NCI-H526 (cell line): ENCODE data around the gene TBCD.

Experiments used
- DNase-seq, 2 experiments: peaks; one replicate each; lab custom pipeline; 2025; lab: John Stamatoyannopoulos, UW

TBCD gene

DNA sequence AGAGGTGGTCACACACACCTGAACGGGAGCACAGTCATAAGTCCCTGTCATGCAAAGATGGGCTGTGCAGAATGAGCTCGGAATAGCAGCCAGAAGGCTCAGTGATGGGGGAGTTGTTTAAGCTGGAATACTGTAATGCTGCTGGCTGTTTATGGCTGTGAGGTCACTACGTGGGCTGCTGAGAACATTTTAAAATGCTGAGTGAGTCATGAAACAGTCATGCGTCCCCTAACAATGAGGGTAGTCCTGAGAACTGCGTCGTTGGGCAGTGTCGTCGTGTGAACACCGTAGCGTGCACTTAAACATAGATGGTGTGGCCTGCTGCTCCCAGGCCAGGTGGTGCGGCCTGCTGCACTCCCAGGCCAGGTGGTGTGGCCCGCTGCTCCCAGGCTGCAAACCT lies 39.7 kb downstream of the TBCD start:
- DNase-seq = no peak

DNA sequence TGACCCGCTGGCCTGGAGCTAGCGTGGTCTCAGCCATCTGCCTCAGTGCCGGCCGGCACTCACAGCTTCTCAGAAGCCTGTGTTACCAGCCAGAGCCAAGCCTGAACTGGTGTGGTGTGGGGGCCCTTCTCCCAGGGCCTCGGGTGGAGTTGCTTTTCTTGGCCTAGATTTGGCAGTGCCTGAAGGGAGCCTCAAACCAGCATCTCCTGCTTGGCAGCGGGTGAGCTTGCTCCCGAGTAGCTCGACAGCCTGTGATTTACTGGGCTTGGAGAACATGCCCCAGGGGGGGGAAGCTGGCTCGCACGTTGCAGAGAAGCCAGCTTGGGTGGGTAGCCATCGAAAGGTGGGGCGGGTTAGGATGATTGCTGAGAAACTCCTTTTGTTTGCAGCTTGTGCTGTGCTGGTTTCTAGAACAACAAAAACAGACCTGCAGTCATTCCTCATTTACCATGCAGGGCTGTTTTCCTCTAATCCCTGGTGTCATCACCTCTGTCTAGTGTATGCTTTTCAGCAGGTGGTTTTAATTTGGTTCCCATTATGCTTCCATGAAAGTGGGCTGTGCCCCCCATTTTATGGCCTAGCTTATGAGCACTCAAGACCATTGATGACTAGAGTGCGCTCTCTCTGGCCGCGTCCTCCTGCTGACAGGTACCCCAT lies 42.2 kb downstream of the TBCD start:
- DNase-seq = no peak

DNA sequence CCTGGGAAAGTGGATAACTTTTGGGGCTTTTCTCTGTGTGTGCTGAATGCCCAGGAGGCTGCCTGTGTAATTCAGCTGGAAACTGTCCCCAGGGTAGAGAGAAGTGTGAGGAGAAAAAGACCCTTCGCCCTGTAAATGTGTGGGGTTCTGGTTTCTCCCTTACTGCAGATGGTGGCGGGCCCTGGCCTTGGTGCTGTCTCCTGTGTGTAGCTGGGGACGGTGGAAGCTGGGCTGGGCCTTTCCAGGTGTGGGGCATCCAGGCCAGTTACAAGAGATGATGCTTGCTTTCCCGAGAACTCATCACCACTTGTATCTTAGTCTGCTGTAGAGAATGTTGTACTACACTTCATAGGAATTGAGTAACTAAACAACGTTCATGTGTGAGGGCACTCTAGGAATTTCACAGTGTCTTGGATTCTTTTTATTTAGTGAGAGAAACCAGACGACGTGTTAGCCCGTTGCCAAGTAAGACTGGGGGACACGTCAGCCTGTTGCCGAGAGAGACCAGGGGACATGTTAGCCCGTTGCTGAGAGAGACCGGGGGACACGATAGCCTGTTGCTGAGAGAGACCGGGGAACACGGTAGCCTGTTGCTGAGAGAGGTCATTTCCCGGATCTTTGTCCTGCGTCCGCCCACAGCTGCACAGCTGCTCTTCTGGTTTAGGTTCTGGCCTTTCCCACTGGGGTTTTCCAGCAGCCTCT lies 43.1 kb downstream of the TBCD start:
- DNase-seq = no peak

DNA sequence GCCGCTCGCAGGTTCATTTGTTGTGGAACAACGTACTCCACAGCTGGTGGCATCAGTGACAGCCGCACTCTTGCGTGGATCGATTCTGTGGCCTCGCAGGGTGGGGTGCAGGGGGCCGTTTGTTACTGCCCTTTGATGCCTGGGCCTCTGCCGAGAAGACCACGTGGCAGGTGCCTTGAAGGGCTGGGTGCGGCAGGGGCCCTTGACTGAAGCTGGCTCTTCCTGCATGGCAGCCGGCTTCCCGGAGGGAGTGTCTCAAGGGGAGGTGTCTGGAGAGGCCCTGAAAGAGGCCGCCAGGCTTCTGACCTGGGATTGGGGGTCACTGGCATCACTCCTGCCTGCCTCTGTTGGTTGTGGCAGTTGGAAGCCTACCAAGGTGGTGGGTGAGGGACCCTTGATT lies 43.8 kb downstream of the TBCD start:
- no peak for DNase-seq

- no peak for DNase-seq
Observed at GRCh38 chr17:82797061-82797460, 45.2 kb downstream of the TBCD start.

GRCh38 chr17:82798752-82799151 lies 46.9 kb downstream of the TBCD start:
- DNase-seq = no peak

DNA sequence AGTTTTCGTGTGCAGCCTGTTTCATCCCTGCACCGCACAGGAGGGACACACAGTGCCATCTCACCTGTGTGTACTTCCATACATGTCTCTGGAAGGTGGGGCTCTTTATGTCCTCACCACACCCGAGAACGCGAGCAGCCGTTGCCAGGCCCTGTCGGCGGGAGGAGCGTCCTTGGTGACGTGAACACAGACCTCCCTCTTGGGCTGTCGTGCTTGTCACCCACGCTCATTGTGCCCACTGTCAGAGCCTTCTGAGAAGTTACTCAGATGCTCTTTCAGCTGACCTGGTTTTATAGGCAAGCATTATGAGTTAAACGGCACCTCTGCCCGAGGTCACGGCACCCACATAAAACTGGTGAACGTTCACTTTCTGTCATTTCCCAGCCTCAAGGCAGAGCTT lies 47.7 kb downstream of the TBCD start:
- no peak for DNase-seq

DNA sequence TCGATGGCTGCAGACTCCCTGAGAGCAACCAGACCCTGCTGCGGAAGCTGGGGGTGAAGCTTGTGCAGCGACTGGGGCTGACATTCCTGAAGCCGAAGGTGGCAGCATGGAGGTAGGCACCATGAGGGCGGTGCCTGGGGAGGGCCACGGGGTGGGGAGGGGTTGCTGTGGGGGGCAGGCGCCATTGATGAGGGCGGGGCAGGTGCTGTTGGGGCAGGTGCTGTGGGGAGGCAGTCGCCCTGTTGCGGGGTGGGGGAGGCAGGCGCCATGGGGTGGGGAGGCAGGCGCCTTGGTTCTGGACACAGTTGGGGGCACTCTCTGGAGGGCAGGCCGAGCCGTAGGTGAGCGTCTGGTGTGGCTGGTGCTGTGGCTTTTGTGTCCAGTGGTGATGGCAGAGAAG lies 49.0 kb downstream of the TBCD start:
- no peak for DNase-seq

GRCh38 chr17:82801377-82801970 lies 49.6 kb downstream of the TBCD start:
- no peak for DNase-seq

DNA sequence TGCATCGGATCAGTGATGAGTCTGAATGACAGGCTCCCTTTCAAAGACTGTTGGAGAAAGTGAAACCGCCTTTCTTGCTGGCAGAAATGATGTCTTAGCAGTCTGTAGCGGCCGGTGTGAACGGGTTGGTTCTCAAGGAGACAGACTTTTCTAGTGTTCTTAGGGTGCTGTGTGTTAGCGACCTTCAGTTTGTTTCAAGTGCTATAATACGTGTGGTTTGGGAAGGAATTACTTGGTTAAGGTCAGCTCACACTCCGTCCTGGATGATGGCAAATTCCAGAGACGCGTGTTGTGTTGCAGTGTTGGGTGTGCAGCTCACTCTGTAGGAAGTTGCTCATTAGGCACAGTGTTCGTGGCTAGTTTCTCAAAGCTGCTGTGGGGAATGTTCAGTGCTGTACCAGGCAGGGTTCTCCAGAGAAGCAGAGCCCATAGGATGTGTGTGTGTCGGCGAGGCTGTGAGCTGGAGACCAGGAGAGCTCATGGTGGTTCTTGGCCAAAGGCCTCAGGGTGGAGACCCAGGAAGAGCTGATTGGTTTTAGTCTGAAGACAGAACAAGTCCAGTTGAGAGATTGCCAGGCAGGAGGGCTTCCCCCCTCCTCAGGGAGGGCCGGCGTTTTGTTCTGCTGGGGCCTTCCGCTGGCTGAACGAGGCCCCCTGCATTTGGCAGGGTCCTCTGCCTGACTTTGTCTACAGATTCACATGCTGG lies 50.4 kb downstream of the TBCD start:
- no peak for DNase-seq

- DNase-seq = no peak
Observed at GRCh38 chr17:82803185-82803584, 51.3 kb downstream of the TBCD start.

GRCh38 chr17:82803606-82804005 lies 51.7 kb downstream of the TBCD start:
- DNase-seq = no peak

GRCh38 chr17:82804442-82805191 lies 52.8 kb downstream of the TBCD start:
- DNase-seq = no peak

- no peak for DNase-seq
Observed at GRCh38 chr17:82805254-82805653, 53.4 kb downstream of the TBCD start.

GRCh38 chr17:82805823-82806222 lies 54.0 kb downstream of the TBCD start:
- no peak for DNase-seq

GRCh38 chr17:82806645-82807044 lies 54.8 kb downstream of the TBCD start:
- no peak for DNase-seq

DNA sequence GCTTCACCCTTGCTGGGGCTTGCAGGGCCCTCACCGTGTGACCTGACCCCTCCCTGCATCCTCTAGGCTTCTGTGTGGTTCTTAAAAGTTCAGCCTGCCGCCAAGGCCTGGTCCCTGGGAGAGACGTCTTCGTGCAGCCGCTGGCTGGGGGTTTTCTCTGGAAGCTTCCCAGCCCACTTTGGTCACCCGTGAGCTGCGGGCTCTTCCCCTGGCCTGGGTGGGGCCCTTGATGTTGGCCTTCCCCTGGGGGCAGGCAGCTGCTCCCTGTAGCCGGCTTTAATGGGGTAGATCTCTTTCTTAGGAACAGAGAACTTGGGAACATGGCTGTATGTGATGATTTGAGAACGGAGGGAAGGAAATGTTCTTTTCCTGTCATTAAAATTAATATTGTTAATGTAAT lies 55.2 kb downstream of the TBCD start:
- DNase-seq = no peak

- DNase-seq = no peak
Observed at GRCh38 chr17:82807562-82807961, 55.7 kb downstream of the TBCD start.

DNA sequence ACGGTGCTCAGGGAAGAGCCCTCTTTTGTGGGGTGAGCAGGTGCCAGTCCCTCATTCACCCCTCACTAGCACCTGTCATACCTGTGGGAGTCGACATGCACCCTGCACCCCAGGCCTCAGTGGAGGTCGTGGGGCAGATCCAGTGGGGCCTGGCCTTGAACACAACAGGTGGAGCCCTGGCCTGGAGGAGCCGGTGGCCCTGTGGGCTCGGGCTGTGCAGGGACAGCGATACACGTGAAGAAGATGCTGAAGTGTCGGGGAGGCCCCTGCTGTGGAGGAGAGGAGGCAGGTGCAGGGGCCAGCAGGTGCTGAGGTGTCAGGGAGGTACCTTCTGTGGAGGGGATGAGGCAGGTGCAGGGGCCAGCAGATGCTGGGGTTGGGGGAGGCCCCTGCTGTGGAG lies 56.1 kb downstream of the TBCD start:
- no peak for DNase-seq

- DNase-seq = no peak
Observed at GRCh38 chr17:82808921-82809905, 57.3 kb downstream of the TBCD start.
